H1 (cell line): ENCODE data around the gene TOP3A. TPM values are rescaled to one million over a fixed set of nuclear protein-coding genes. Genes with fewer than 3 reads are reported as not detected.

Source experiments
- CTCF ChIA-PET: fragments of 300-600 bp; sonication (Branson Sonifier 250); formaldehyde crosslinking; loops from one replicate; lab custom pipeline; 2021; ENCODE audit not compliant: partially characterized antibody; lab: Charles Lee
- POLR2A ChIA-PET: fragments of 300-600 bp; sonication (Branson Sonifier 250); formaldehyde crosslinking; loops from one replicate; lab custom pipeline; 2021; ENCODE audit warnings: inconsistent platforms; ENCODE audit not compliant: partially characterized antibody; lab: Charles Lee
- DNase-seq, 2 experiments: peaks; one replicate each; pipeline versions ENCODE4 v3.0.0 to v3.0.0-alpha.2; 2010 to 2022; ENCODE audit warnings: low spot score in 2 of 2, low read depth in 1 of 2, mixed read lengths in 1 of 2
- FAIRE-seq: peaks from 2 replicates; lab custom pipeline; 2011; peaks lifted over from hg19 to GRCh38; lab: Jason Lieb, UNC
- H2AFZ ChIP-seq: 2 replicates; pipeline ENCODE4 v1.8.1; 2012; ENCODE audit warnings: low read length, inconsistent platforms
- H2AK5ac ChIP-seq: 2 replicates; pipeline ENCODE4 v1.6.1; 2013; ENCODE audit warnings: low read depth, low read length
- H2BK120ac ChIP-seq: replicated peaks from 2 replicates; pipeline ENCODE3; 2013; ENCODE audit warnings: low read depth, low read length, inconsistent platforms
- H2BK12ac ChIP-seq: 2 replicates; pipeline ENCODE4 v1.6.1; 2013; ENCODE audit warnings: low read depth, low read length
- H2BK15ac ChIP-seq: 2 replicates; pipeline ENCODE4 v1.6.1; 2013; ENCODE audit warnings: low read length
- H2BK20ac ChIP-seq: 2 replicates; pipeline ENCODE4 v1.6.1; 2013; ENCODE audit warnings: low read length
- H2BK5ac ChIP-seq: 2 replicates; pipeline ENCODE4 v1.6.1; 2013; ENCODE audit warnings: low read depth, low read length
- H3K14ac ChIP-seq: 2 replicates; pipeline ENCODE4 v1.6.1; 2013; ENCODE audit warnings: inconsistent platforms; ENCODE audit not compliant: insufficient read length
- H3K18ac ChIP-seq: 2 replicates; pipeline ENCODE4 v1.6.1; 2013; ENCODE audit warnings: low read length; ENCODE audit errors: extremely low read depth
- H3K23ac ChIP-seq: 2 replicates; pipeline ENCODE4 v1.6.1; 2013; ENCODE audit warnings: inconsistent platforms; ENCODE audit not compliant: insufficient read length
- H3K23me2 ChIP-seq: 2 replicates; pipeline ENCODE4 v1.6.1; 2013; ENCODE audit warnings: low read depth, low read length
- H3K27ac ChIP-seq: 2 replicates; pipeline ENCODE4 v1.6.1; 2011; ENCODE audit warnings: low read depth, low read length, inconsistent platforms
- H3K27me3 ChIP-seq, 4 experiments: replicated peaks in 1 of 4; 1 replicate in 1 of 4; 2 replicates in 3 of 4; pipeline versions ENCODE4 v1.6.1 to v1.8.1; 2011 to 2013; ENCODE audit warnings: low read length in 3 of 4, mild to moderate bottlenecking in 3 of 4, inconsistent platforms in 2 of 4, mixed read lengths in 2 of 4, moderate library complexity in 1 of 4; ENCODE audit not compliant: control insufficient read depth in 3 of 4, insufficient read depth in 3 of 4; ENCODE audit errors: extremely low read depth in 1 of 4
- H3K36me3 ChIP-seq, 4 experiments: 2 replicates each; pipeline versions ENCODE4 v1.6.1 to v1.8.1; 2011 to 2013; ENCODE audit warnings: mild to moderate bottlenecking in 4 of 4, low read length in 3 of 4, moderate library complexity in 2 of 4, control low read depth in 1 of 4, inconsistent platforms in 1 of 4; ENCODE audit not compliant: insufficient read depth in 4 of 4, control insufficient read depth in 2 of 4
- H3K4ac ChIP-seq: replicated peaks from 2 replicates; pipeline ENCODE3; 2013; ENCODE audit warnings: low read length, low read depth, mixed read lengths, inconsistent platforms; ENCODE audit not compliant: insufficient read length
- H3K4me1 ChIP-seq, 4 experiments: replicated peaks in 1 of 4; 1 replicate in 1 of 4; 2 replicates in 3 of 4; pipeline versions ENCODE4 v1.6.1 to v1.8.1; 2011 to 2013; ENCODE audit warnings: low read length in 3 of 4, inconsistent platforms in 2 of 4, mixed read lengths in 1 of 4; ENCODE audit not compliant: insufficient read depth in 4 of 4, control insufficient read depth in 3 of 4
- H3K4me2 ChIP-seq, 2 experiments: 2 replicates each; pipeline versions ENCODE4 v1.6.1 to v1.8.1; 2011 to 2013; ENCODE audit warnings: low read depth in 2 of 2, low read length in 2 of 2, control low read depth in 1 of 2, inconsistent platforms in 1 of 2, mild to moderate bottlenecking in 1 of 2; ENCODE audit not compliant: insufficient read depth in 1 of 2
- H3K4me3 ChIP-seq, 4 experiments: fragments of 200-600, 300-600 bp in 1 of 4; sonication (generic), shearing (Covaris generic), sonication (Bioruptor Twin) in 1 of 4; 2 replicates each; pipeline versions ENCODE4 v1.5.1 to v1.8.1; 2011 to 2016; ENCODE audit warnings: low read length in 4 of 4, low read depth in 3 of 4, control low read depth in 2 of 4, inconsistent platforms in 2 of 4, mild to moderate bottlenecking in 2 of 4, mixed read lengths in 1 of 4, moderate library complexity in 1 of 4; ENCODE audit not compliant: insufficient read depth in 2 of 4; ENCODE audit errors: extremely low read depth in 1 of 4
- H3K56ac ChIP-seq: replicated peaks from 2 replicates; pipeline ENCODE3; 2013; ENCODE audit warnings: low read depth, mild to moderate bottlenecking, mixed read lengths, low read length, inconsistent platforms; ENCODE audit not compliant: insufficient read length
- H3K79me1 ChIP-seq: 2 replicates; pipeline ENCODE4 v1.6.1; 2013; ENCODE audit warnings: low read depth, low read length, control low read depth
- H3K79me2 ChIP-seq, 2 experiments: 2 replicates each; pipeline versions ENCODE4 v1.6.1 to v1.8.1; 2012 to 2013; ENCODE audit warnings: low read length in 2 of 2, mild to moderate bottlenecking in 2 of 2, inconsistent platforms in 1 of 2; ENCODE audit not compliant: insufficient read depth in 2 of 2, control insufficient read depth in 1 of 2
- H3K9ac ChIP-seq, 4 experiments: replicated peaks in 1 of 4; 1 replicate in 1 of 4; 2 replicates in 3 of 4; pipeline versions ENCODE4 v1.6.1 to v1.8.1; 2011 to 2013; ENCODE audit warnings: low read depth in 3 of 4, low read length in 3 of 4, control low read depth in 2 of 4, mild to moderate bottlenecking in 2 of 4, moderate library complexity in 2 of 4, inconsistent platforms in 1 of 4; ENCODE audit errors: extremely low read depth in 1 of 4
- H3K9me3 ChIP-seq, 2 experiments: 2 replicates each; pipeline versions ENCODE4 v1.6.1 to v1.8.1; 2012 to 2013; ENCODE audit warnings: mild to moderate bottlenecking in 2 of 2, moderate library complexity in 2 of 2, control low read depth in 1 of 2, inconsistent platforms in 1 of 2, low read depth in 1 of 2, low read length in 1 of 2, mixed read lengths in 1 of 2; ENCODE audit not compliant: insufficient read depth in 2 of 2
- H4K20me1 ChIP-seq, 2 experiments: replicated peaks in 1 of 2; 2 replicates each; pipeline versions ENCODE3 to v1.8.1; 2011 to 2013; ENCODE audit warnings: inconsistent platforms in 2 of 2, low read length in 2 of 2, mild to moderate bottlenecking in 1 of 2; ENCODE audit not compliant: insufficient read depth in 2 of 2, control insufficient read depth in 1 of 2
- H4K5ac ChIP-seq: 2 replicates; pipeline ENCODE4 v1.6.1; 2013; ENCODE audit warnings: low read length, low read depth, mixed read lengths, inconsistent platforms; ENCODE audit not compliant: insufficient read length
- H4K8ac ChIP-seq: 2 replicates; pipeline ENCODE4 v1.8.0; 2013; ENCODE audit warnings: mild to moderate bottlenecking, moderate library complexity, low read length, inconsistent platforms; ENCODE audit not compliant: insufficient read depth; ENCODE audit errors: extremely low read depth
- H4K91ac ChIP-seq: replicated peaks from 2 replicates; pipeline ENCODE3; 2013; ENCODE audit warnings: low read length, mixed read lengths, inconsistent platforms; ENCODE audit not compliant: insufficient read length
- BACH1 ChIP-seq: IDR thresholded peaks from 2 replicates; pipeline ENCODE4 v1.6.1; 2012; ENCODE audit warnings: low read length, improper control_type of control experiment
- CREB1 ChIP-seq: IDR thresholded peaks from 2 replicates; pipeline ENCODE4 v1.6.1; 2012; ENCODE audit warnings: inconsistent platforms
- KDM1A ChIP-seq: fragments of 200-600, 300-600 bp; sonication (generic); IDR thresholded peaks from 2 replicates; pipeline ENCODE4 v1.7.1; 2016; ENCODE audit warnings: mild to moderate bottlenecking, low read length, borderline replicate concordance
- MAFK ChIP-seq: IDR thresholded peaks from 2 replicates; pipeline ENCODE4 v1.6.1; 2012; ENCODE audit warnings: low read depth, mild to moderate bottlenecking, improper control_type of control experiment, low read length
- MAX ChIP-seq: IDR thresholded peaks from 2 replicates; pipeline ENCODE4 v1.6.1; 2012; ENCODE audit warnings: inconsistent platforms
- PHF8 ChIP-seq: fragments of 200-600 bp; sonication (generic); conservative IDR thresholded peaks from 2 replicates; pipeline ENCODE4 v1.7.1; 2012; ENCODE audit warnings: low read depth, mild to moderate bottlenecking, inconsistent platforms, low read length, moderate library complexity
- RBBP5 ChIP-seq: IDR thresholded peaks from 2 replicates; pipeline ENCODE4 v1.7.1; 2012; ENCODE audit warnings: low read depth, mild to moderate bottlenecking, inconsistent platforms, low read length, moderate library complexity, borderline replicate concordance
- RFX5 ChIP-seq: IDR thresholded peaks from 2 replicates; pipeline ENCODE4 v1.6.1; 2011; ENCODE audit warnings: low read depth, low read length, improper control_type of control experiment, borderline replicate concordance
- RNF2 ChIP-seq: fragments of 200-900, 300-1000 bp; sonication (generic); IDR thresholded peaks from 2 replicates; pipeline ENCODE4 v1.7.1; 2016; ENCODE audit warnings: borderline replicate concordance, low read depth, mild to moderate bottlenecking, antibody characterized with exemption, low read length; ENCODE audit not compliant: poor library complexity, severe bottlenecking; ENCODE audit errors: missing control alignments
- RXRA ChIP-seq: IDR thresholded peaks from 2 replicates; pipeline ENCODE4 v1.6.1; 2011; ENCODE audit warnings: low read depth, mild to moderate bottlenecking, low read length, moderate library complexity; ENCODE audit not compliant: insufficient read depth
- SAP30 ChIP-seq: fragments of 300-600 bp; sonication (generic); IDR thresholded peaks from 2 replicates; pipeline ENCODE4 v1.7.1; 2012; ENCODE audit warnings: low read length, moderate library complexity, mild to moderate bottlenecking, inconsistent platforms; ENCODE audit not compliant: insufficient read depth, insufficient replicate concordance
- SRF ChIP-seq: IDR thresholded peaks from 2 replicates; pipeline ENCODE4 v1.6.1; 2011; ENCODE audit warnings: mild to moderate bottlenecking, low read depth, low read length, moderate library complexity
- ZNF274 ChIP-seq: IDR thresholded peaks from 2 replicates; pipeline ENCODE4 v1.7.0; 2012; ENCODE audit warnings: low read length, borderline replicate concordance; ENCODE audit errors: extremely low read depth
- WGBS, 2 experiments: shearing (Covaris generic) in 1 of 2; methylation state at CpG; one replicate each; pipeline versions ENCODE4 v1.1.6 to v1.1.7; 2013 to 2015; ENCODE audit warnings: low lambda C conversion rate in 2 of 2, mixed read lengths in 2 of 2, inconsistent platforms in 1 of 2, low coverage in 1 of 2, missing lambda C conversion rate in 1 of 2; ENCODE audit not compliant: insufficient replicate concordance in 2 of 2, insufficient coverage in 1 of 2, insufficient read length in 1 of 2; ENCODE audit errors: extremely low coverage in 1 of 2, missing lambda C conversion rate in 1 of 2; 5-methylcytosine and 5-hydroxymethylcytosine counted together
- polyA plus RNA-seq, 7 experiments: library from polyadenylated mRNA; depleted of rRNA in 3 of 7; stranded (reverse) in 5 of 7; unstranded in 2 of 7; fragments of >200 nt in 5 of 7; fragments of 200-250 nt in 2 of 7; gene quantifications; 1 replicate in 5 of 7; 2 replicates in 1 of 7; 4 replicates in 1 of 7; pipeline versions ENCODE4 v1.2.1 to v1.2.3, GENCODE V29; 2011 to 2013; ENCODE audit warnings: missing spikeins in 2 of 7, mixed read lengths in 2 of 7
- total RNA-seq: library from RNA; stranded (reverse); fragmentation: NEBNext Ultra II Directional; extraction: Animal tissue kit (Norgen Biotek cat#: 25700); gene quantifications from 2 replicates; pipeline ENCODE4 v1.2.1, GENCODE V29; 2021

The TOP3A gene
- total and polyA plus RNA-seq, 2 of the 8 experiments (the other 6 are each of a cell fraction or from before 2014, with no cell fraction given), result 23.4 to 54.3 TPM

GRCh38 chr17:18332909-18333489 is 18.2 kb upstream of the TOP3A start:
- CTCF ChIA-PET, result interaction anchor here (1.0 to 7.6 kb wide), 3 partner anchors 9 to 15 kb away, joined by 3 to 58 read pairs (median 4); no protein-coding TSS in a partner anchor
- peak overlapping the region; percentile 31 for H4K8ac ChIP-seq
- no peak for TF ChIP-seq RFX5
- no peak for TF ChIP-seq MAFK
- no peak for TF ChIP-seq CREB1
- no peak for TF ChIP-seq KDM1A
- no peak for TF ChIP-seq BACH1
- no peak for TF ChIP-seq RBBP5
- no peak for TF ChIP-seq ZNF274
- no peak for TF ChIP-seq SAP30
- no peak for TF ChIP-seq SRF
- TF ChIP-seq PHF8, result no peak
- no peak for TF ChIP-seq MAX
- no peak for TF ChIP-seq RXRA
- no peak for TF ChIP-seq RNF2

More at GRCh38 chr17:18332909-18333489, 18.2 kb upstream of the TOP3A start:
- 92% methylated on average over 4 of the region's 4 CpGs; no CpG with 5 or more reads in 1 of the 2 experiments for WGBS, 2 experiments
- Histone ChIP-seq H3K79me1 (no peaks in the 10 kb centered on the region; the same call in 1 of the 2 replicates), H3K18ac (no peak overlapping the region), H2BK15ac (no peak overlapping the region), H2AFZ (no peak overlapping the region), H2BK20ac (no peak overlapping the region), H3K4ac (no peak overlapping the region), H3K9ac (no peak overlapping the region), H3K4me2 (no peak overlapping the region), H2BK5ac (no peak overlapping the region), H2BK12ac (no peak overlapping the region), H3K27ac (no peak overlapping the region), H3K14ac (no peak overlapping the region), H3K4me3 (no peak overlapping the region), H4K91ac (no peak overlapping the region), H3K23me2 (no peaks in the 10 kb centered on the region), H3K4me1 (no peaks in the 10 kb centered on the region), H3K36me3 (peaks cover 26 to 56% (median 43%) of the 10 kb centered on the region in 4 experiments), H3K79me2 (no peaks in the 10 kb centered on the region), H2BK120ac (no peak overlapping the region), H4K20me1 (peaks cover 4% of the 10 kb centered on the region in 2 experiments), H3K27me3 (no peaks in the 10 kb centered on the region), H4K5ac (no peak overlapping the region), H3K56ac (no peak overlapping the region), H2AK5ac (no peak overlapping the region), H3K9me3 (peaks cover 0 to 4% of the 10 kb centered on the region in 2 experiments; a peak in 1 of 4 replicates), H3K23ac (no peak overlapping the region)
- FAIRE-seq (no peak), DNase-seq (no peak)
- POLR2A ChIA-PET, result interaction anchor here (5.5 to 6.3 kb wide), 2 partner anchors 13 to 14 kb away, joined by 37 to 52 read pairs; no protein-coding TSS in a partner anchor
